T-cell (primary cell): Measurements from ENCODE around the gene TP53AIP1. TPM values are rescaled to one million over a fixed set of nuclear protein-coding genes. Genes with fewer than 3 reads are reported as not detected.

Source experiments
- ATAC-seq, 4 experiments: fragments of 200-7000 bp in 3 of 4; fragments of 150-1000 bp in 1 of 4; cut with Tn5 transposase; replicated peaks in 1 of 4; 1 replicate in 3 of 4; 2 replicates in 1 of 4; pipeline ENCODE4 v1.10.0; 2021; ENCODE audit warnings: moderate library complexity in 3 of 4, mild to moderate bottlenecking in 2 of 4, moderate number of reproducible peaks in 1 of 4
- CTCF ChIA-PET, 2 donors: fragments of 300-600 bp; sonication (Branson Sonifier 250); formaldehyde crosslinking; loops; one replicate each; lab custom pipeline; 2022; ENCODE audit warnings: antibody characterized with exemption in 2 of 2; lab: Charles Lee
- POLR2A ChIA-PET, 2 donors: fragments of 300-600 bp; sonication (Branson Sonifier 250); formaldehyde crosslinking; loops; one replicate each; lab custom pipeline; 2022; ENCODE audit warnings: antibody characterized with exemption in 2 of 2; lab: Charles Lee
- DNase-seq, 35 experiments: peaks; one replicate each; pipeline versions ENCODE4 v3.0.0 to v3.0.0-alpha.2; 2013 to 2023
- H3K27ac ChIP-seq: one replicate; pipeline ENCODE4 v1.5.1; 2013; ENCODE audit warnings: low read length
- H3K27me3 ChIP-seq, 2 experiments: replicated peaks in 1 of 2; 1 replicate in 1 of 2; 2 replicates in 1 of 2; pipeline versions ENCODE4 v1.6.1 to v1.7.0; 2013; ENCODE audit warnings: low read length in 1 of 2, mixed read lengths in 1 of 2; ENCODE audit not compliant: control insufficient read depth in 2 of 2, insufficient read depth in 2 of 2; ENCODE audit errors: extremely low read depth in 1 of 2
- H3K36me3 ChIP-seq, 2 donors: 1 replicate in 1 of 2; 2 replicates in 1 of 2; pipeline versions ENCODE4 v1.6.1 to v1.7.0; 2013; ENCODE audit warnings: low read length in 1 of 2; ENCODE audit not compliant: control insufficient read depth in 2 of 2, insufficient read depth in 1 of 2; ENCODE audit errors: extremely low read depth in 1 of 2
- H3K4me1 ChIP-seq, 2 experiments: 1 replicate in 1 of 2; 2 replicates in 1 of 2; pipeline versions ENCODE4 v1.6.1 to v1.7.0; 2013; ENCODE audit warnings: low read length in 2 of 2, mixed read lengths in 1 of 2; ENCODE audit not compliant: insufficient read depth in 2 of 2, control insufficient read depth in 1 of 2; ENCODE audit errors: extremely low read depth in 1 of 2
- H3K4me3 ChIP-seq, 2 donors: 1 replicate in 1 of 2; 2 replicates in 1 of 2; pipeline versions ENCODE4 v1.5.1 to v1.7.0; 2013; ENCODE audit warnings: mild to moderate bottlenecking in 2 of 2, low read length in 1 of 2, moderate library complexity in 1 of 2; ENCODE audit not compliant: control insufficient read depth in 1 of 2; ENCODE audit errors: extremely low read depth in 1 of 2
- H3K9me3 ChIP-seq: 2 replicates; pipeline ENCODE4 v1.7.0; 2013
- H3K27ac Mint-ChIP-seq, 2 donors: one replicate each; pipeline ENCODE4 v1.8.0; 2020 to 2021; ENCODE audit warnings: mild to moderate bottlenecking in 2 of 2, mixed read lengths in 2 of 2
- H3K27me3 Mint-ChIP-seq, 2 donors: one replicate each; pipeline ENCODE4 v1.8.0; 2021 to 2022; ENCODE audit warnings: mixed read lengths in 2 of 2
- H3K36me3 Mint-ChIP-seq: one replicate; pipeline ENCODE4 v1.8.0; 2021; ENCODE audit warnings: mixed read lengths
- H3K4me1 Mint-ChIP-seq, 3 donors: one replicate each; pipeline ENCODE4 v1.8.0; 2020 to 2022; ENCODE audit warnings: mixed read lengths in 3 of 3, mild to moderate bottlenecking in 1 of 3
- H3K4me3 Mint-ChIP-seq, 3 donors: one replicate each; pipeline ENCODE4 v1.8.0; 2020 to 2022; ENCODE audit warnings: mild to moderate bottlenecking in 3 of 3, mixed read lengths in 3 of 3, moderate library complexity in 3 of 3
- H3K9me3 Mint-ChIP-seq, 3 donors: one replicate each; pipeline ENCODE4 v1.8.0; 2020 to 2022; ENCODE audit warnings: mixed read lengths in 3 of 3
- WGBS: methylation state at CpG from one replicate; pipeline ENCODE4 v1.1.5; 2013; ENCODE audit warnings: missing lambda C conversion rate; ENCODE audit not compliant: insufficient coverage; 5-methylcytosine and 5-hydroxymethylcytosine counted together
- total RNA-seq, 35 experiments: library from RNA in 6 of 35; stranded (reverse) in 6 of 35; fragments of 120-200 nt in 1 of 35; gene quantifications; one replicate each; pipeline versions ENCODE4 v1.2.1 to v1.2.4 and lab custom pipeline; 2013 to 2026

The TP53AIP1 gene
- total RNA-seq, 5 donors from 2014 or later (not counting 1 experiment from before 2014, with no cell fraction given): not detected

GRCh38 chr11:128961645-128962044 lies 19.0 kb upstream of the TP53AIP1 start:
- ATAC-seq (no peak), DNase-seq (no peak)
- Mint-ChIP-seq H3K27me3 (peaks cover 3 to 11% of the 10 kb centered on the region in 2 donors), H3K36me3 (no peaks in the 10 kb centered on the region), H3K4me3 (no peak overlapping the region), H3K9me3 (no peaks in the 10 kb centered on the region), H3K4me1 (peaks cover 11 to 26% (median 19%) of the 10 kb centered on the region in 3 donors), H3K27ac (no peak overlapping the region)
- H3K4me3 ChIP-seq: no peak overlapping the region
- no peak overlapping the region for H3K27ac ChIP-seq
- POLR2A ChIA-PET: no interaction called here
- WGBS: no CpG with 5 or more reads among the region's 2 CpGs
- CTCF ChIA-PET: no interaction called here
- peaks cover 0 to 10% of the 10 kb centered on the region in 2 experiments for H3K27me3 ChIP-seq
- H3K36me3 ChIP-seq: peaks cover 0 to 4% of the 10 kb centered on the region in 2 donors
- H3K4me1 ChIP-seq: peaks cover 0 to 10% of the 10 kb centered on the region in 2 experiments
- no peaks in the 10 kb centered on the region for H3K9me3 ChIP-seq

GRCh38 chr11:128957202-128957482 lies 14.5 kb upstream of the TP53AIP1 start:
- Mint-ChIP-seq H3K9me3 (no peaks in the 10 kb centered on the region), H3K27me3 (peaks cover 17 to 20% of the 10 kb centered on the region in 2 donors), H3K27ac (no peak overlapping the region), H3K4me1 (peaks cover 0 to 2% (median 2%) of the 10 kb centered on the region in 3 donors), H3K4me3 (no peak overlapping the region), H3K36me3 (no peaks in the 10 kb centered on the region)
- WGBS: 89% methylated on average over 2 of the region's 8 CpGs
- no peak overlapping the region for H3K27ac ChIP-seq
- POLR2A ChIA-PET: no interaction called here
- H3K9me3 ChIP-seq: no peaks in the 10 kb centered on the region
- H3K4me3 ChIP-seq: no peak overlapping the region
- DNase-seq: no peak
- CTCF ChIA-PET: interaction anchor here (1.1 to 4.5 kb wide), 11 partner anchors 8 to 1113 kb away, joined by 3 to 41 read pairs (median 4); no protein-coding TSS in a partner anchor
- ATAC-seq: no peak
- H3K27me3 ChIP-seq: peaks cover 0 to 10% of the 10 kb centered on the region in 2 experiments
- H3K4me1 ChIP-seq: no peaks in the 10 kb centered on the region
- H3K36me3 ChIP-seq: no peaks in the 10 kb centered on the region

GRCh38 chr11:128956401-128957201 lies 13.9 kb upstream of the TP53AIP1 start:
- peaks cover 17 to 20% of the 10 kb centered on the region in 2 donors for H3K27me3 Mint-ChIP-seq
- H3K27me3 ChIP-seq: peaks cover 0 to 10% of the 10 kb centered on the region in 2 experiments
- no peaks in the 10 kb centered on the region for H3K36me3 ChIP-seq
- 100% methylated on average over 3 of the region's 8 CpGs for WGBS
- H3K4me3 Mint-ChIP-seq: peak overlapping the region in 1 of 3 donors; percentile 4
- no peak overlapping the region for H3K27ac ChIP-seq
- H3K4me1 Mint-ChIP-seq: peaks cover 0 to 2% (median 2%) of the 10 kb centered on the region in 3 donors
- H3K4me3 ChIP-seq: no peak overlapping the region
- POLR2A ChIA-PET: no interaction called here
- H3K4me1 ChIP-seq: no peaks in the 10 kb centered on the region
- no peaks in the 10 kb centered on the region for H3K9me3 ChIP-seq
- H3K36me3 Mint-ChIP-seq: no peaks in the 10 kb centered on the region
- no peak overlapping the region for H3K27ac Mint-ChIP-seq
- H3K9me3 Mint-ChIP-seq: no peaks in the 10 kb centered on the region
- peak in 4 of 35 experiments; percentile 3 to 65 (median 17) for DNase-seq
- ATAC-seq: peak in 1 of 4 experiments; percentile 42
- CTCF ChIA-PET: interaction anchor here (0.6 to 4.5 kb wide), 17 partner anchors 10 to 1113 kb away, joined by 3 to 41 read pairs (median 4); no protein-coding TSS in a partner anchor

- no peak overlapping the region for H3K27ac ChIP-seq
- WGBS: no CpG with 5 or more reads among the region's 3 CpGs
- Mint-ChIP-seq H3K9me3 (no peaks in the 10 kb centered on the region), H3K27me3 (peaks cover 19 to 20% of the 10 kb centered on the region in 2 donors), H3K27ac (no peak overlapping the region), H3K36me3 (no peaks in the 10 kb centered on the region), H3K4me1 (peaks cover 0 to 2% (median 2%) of the 10 kb centered on the region in 3 donors), H3K4me3 (no peak overlapping the region)
- no peaks in the 10 kb centered on the region for H3K36me3 ChIP-seq
- peaks cover 0 to 10% of the 10 kb centered on the region in 2 experiments for H3K27me3 ChIP-seq
- no peaks in the 10 kb centered on the region for H3K9me3 ChIP-seq
- H3K4me3 ChIP-seq: no peak overlapping the region
- ChIA-PET CTCF (interaction anchor here (0.7 to 4.5 kb wide), 6 partner anchors 71 to 926 kb away, joined by 3 to 41 read pairs (median 10); no protein-coding TSS in a partner anchor), POLR2A (no interaction called here)
- H3K4me1 ChIP-seq: no peaks in the 10 kb centered on the region
- DNase-seq (no peak), ATAC-seq (no peak)
Observed at GRCh38 chr11:128955636-128956035, 13.0 kb upstream of the TP53AIP1 start.

GRCh38 chr11:128953151-128953550 lies 10.5 kb upstream of the TP53AIP1 start:
- WGBS: 96% methylated on average over 14 of the region's 16 CpGs
- ATAC-seq: no peak
- H3K27me3 Mint-ChIP-seq: peaks cover 18 to 23% of the 10 kb centered on the region in 2 donors
- CTCF ChIA-PET: interaction anchor here in 1 of 2 donors (2.5 kb wide), 1 partner anchor 68 kb away, joined by 10 read pairs; no protein-coding TSS in a partner anchor
- no peak for DNase-seq
- no peak overlapping the region for H3K27ac Mint-ChIP-seq
- Histone ChIP-seq H3K4me1 (no peaks in the 10 kb centered on the region), H3K36me3 (no peaks in the 10 kb centered on the region), H3K27ac (no peak overlapping the region), H3K27me3 (peaks cover 0 to 5% of the 10 kb centered on the region in 2 experiments), H3K9me3 (no peaks in the 10 kb centered on the region), H3K4me3 (no peak overlapping the region)
- no peak overlapping the region for H3K4me3 Mint-ChIP-seq
- H3K9me3 Mint-ChIP-seq: no peaks in the 10 kb centered on the region
- POLR2A ChIA-PET: no interaction called here
- H3K4me1 Mint-ChIP-seq: peaks cover 0 to 2% (median 2%) of the 10 kb centered on the region in 3 donors
- no peaks in the 10 kb centered on the region for H3K36me3 Mint-ChIP-seq

- H3K4me3 Mint-ChIP-seq: no peak overlapping the region
- WGBS: 93% methylated on average over 6 of the region's 13 CpGs
- H3K36me3 Mint-ChIP-seq: no peaks in the 10 kb centered on the region
- ChIA-PET POLR2A (no interaction called here), CTCF (no interaction called here)
- no peaks in the 10 kb centered on the region for H3K4me1 Mint-ChIP-seq
- no peak for ATAC-seq
- H3K36me3 ChIP-seq: no peaks in the 10 kb centered on the region
- no peaks in the 10 kb centered on the region for H3K4me1 ChIP-seq
- no peak overlapping the region for H3K27ac Mint-ChIP-seq
- no peak overlapping the region for H3K27ac ChIP-seq
- no peak overlapping the region for H3K4me3 ChIP-seq
- H3K27me3 ChIP-seq: no peaks in the 10 kb centered on the region
- no peaks in the 10 kb centered on the region for H3K9me3 Mint-ChIP-seq
- H3K9me3 ChIP-seq: no peaks in the 10 kb centered on the region
- DNase-seq: no peak
- peaks cover 14 to 16% of the 10 kb centered on the region in 2 donors for H3K27me3 Mint-ChIP-seq
Observed at GRCh38 chr11:128949791-128950454, 7.3 kb upstream of the TP53AIP1 start.
